Measurements from ENCODE around the gene PSME2. TPM values are rescaled to one million over a fixed set of nuclear protein-coding genes. Genes with fewer than 3 reads are reported as not detected.

Gene PSME2
- total RNA-seq, 2 donors from 2014 or later, result 369 to 376 TPM

GRCh38 chr14:24143511-24143910, 2.9 kb downstream of the PSME2 start:
- Mint-ChIP-seq H3K9me3 (no peaks in the 10 kb centered on the region), H3K4me1 (ENCODE audit: low read depth) (peaks cover 63% of the 10 kb centered on the region), H3K36me3 (ENCODE audit: insufficient read depth in 2 of 2) (peaks cover 18 to 34% of the 10 kb centered on the region in 2 donors), H3K27ac (no peak overlapping the region), H3K27me3 (ENCODE audit: low read depth) (no peaks in the 10 kb centered on the region), H3K4me3 (peak overlapping the region in 1 of 2 donors; percentile 8)
- DNase-seq (no peak), ATAC-seq (replicated peaks in 1 of 2) (no peak)

GRCh38 chr14:24141097-24141880, 5.1 kb downstream of the PSME2 start, which contains the start of gene EMC9:
EMC9 (minus strand) TSS chr14:24141591; CDS start chr14:24141304, 287 bp downstream.
- peak; percentile 88 for ATAC-seq (replicated peaks in 1 of 2)
- DNase-seq, result peak; percentile 99 to 100
- no peaks in the 10 kb centered on the region for H3K27me3 Mint-ChIP-seq (ENCODE audit: low read depth)
- H3K4me1 Mint-ChIP-seq (ENCODE audit: low read depth), result peaks cover 78% of the 10 kb centered on the region
- H3K9me3 Mint-ChIP-seq, result no peaks in the 10 kb centered on the region
- H3K4me3 Mint-ChIP-seq, result peak within 1 kb of the TSS; percentile 94 to 99
- H3K27ac Mint-ChIP-seq, result peak within 1 kb of the TSS; percentile 96
- H3K36me3 Mint-ChIP-seq (ENCODE audit: insufficient read depth in 2 of 2), result peaks cover 28 to 39% of the 10 kb centered on the region in 2 donors

- Mint-ChIP-seq H3K27ac (peak overlapping the region; percentile 90), H3K36me3 (ENCODE audit: insufficient read depth in 2 of 2) (peaks cover 20 to 33% of the 10 kb centered on the region in 2 donors), H3K9me3 (no peaks in the 10 kb centered on the region), H3K4me3 (peak overlapping the region; percentile 94 to 99), H3K4me1 (ENCODE audit: low read depth) (peaks cover 71% of the 10 kb centered on the region), H3K27me3 (ENCODE audit: low read depth) (no peaks in the 10 kb centered on the region)
- ATAC-seq (replicated peaks in 1 of 2) (no peak), DNase-seq (peak in 1 of 2 donors; percentile 45)
Observed at GRCh38 chr14:24139272-24139934, 7.0 kb downstream of the PSME2 start.

- H3K9me3 Mint-ChIP-seq, result no peaks in the 10 kb centered on the region
- H3K4me3 Mint-ChIP-seq, result peak overlapping the region; percentile 94 to 99
- peaks cover 17 to 29% of the 10 kb centered on the region in 2 donors for H3K36me3 Mint-ChIP-seq (ENCODE audit: insufficient read depth in 2 of 2)
- DNase-seq, result no peak
- peak overlapping the region; percentile 90 for H3K27ac Mint-ChIP-seq
- H3K27me3 Mint-ChIP-seq (ENCODE audit: low read depth), result no peaks in the 10 kb centered on the region
- no peak for ATAC-seq (replicated peaks in 1 of 2)
- H3K4me1 Mint-ChIP-seq (ENCODE audit: low read depth), result peaks cover 63% of the 10 kb centered on the region
Observed at GRCh38 chr14:24138396-24139271, 7.8 kb downstream of the PSME2 start.

- no peaks in the 10 kb centered on the region for H3K9me3 Mint-ChIP-seq
- peaks cover 13 to 25% of the 10 kb centered on the region in 2 donors for H3K36me3 Mint-ChIP-seq (ENCODE audit: insufficient read depth in 2 of 2)
- H3K27me3 Mint-ChIP-seq (ENCODE audit: low read depth), result no peaks in the 10 kb centered on the region
- peaks cover 61% of the 10 kb centered on the region for H3K4me1 Mint-ChIP-seq (ENCODE audit: low read depth)
- H3K27ac Mint-ChIP-seq, result peak overlapping the region; percentile 91
- H3K4me3 Mint-ChIP-seq, result peak overlapping the region; percentile 92 to 95
- ATAC-seq (replicated peaks in 1 of 2), result no peak
- no peak for DNase-seq
Observed at GRCh38 chr14:24137529-24138395, 8.6 kb downstream of the PSME2 start.

- ATAC-seq (replicated peaks in 1 of 2), result no peak
- peak overlapping the region; percentile 91 for H3K27ac Mint-ChIP-seq
- H3K4me1 Mint-ChIP-seq (ENCODE audit: low read depth), result peaks cover 61% of the 10 kb centered on the region
- H3K9me3 Mint-ChIP-seq, result no peaks in the 10 kb centered on the region
- H3K4me3 Mint-ChIP-seq, result peak overlapping the region; percentile 92 to 95
- H3K27me3 Mint-ChIP-seq (ENCODE audit: low read depth), result no peaks in the 10 kb centered on the region
- DNase-seq, result no peak
- H3K36me3 Mint-ChIP-seq (ENCODE audit: insufficient read depth in 2 of 2), result peaks cover 11 to 22% of the 10 kb centered on the region in 2 donors
Observed at GRCh38 chr14:24136684-24137528, 9.5 kb downstream of the PSME2 start.

- no peaks in the 10 kb centered on the region for H3K9me3 Mint-ChIP-seq
- ATAC-seq (replicated peaks in 1 of 2), result peak; percentile 94 to 97
- peak; percentile 95 to 97 for DNase-seq
- H3K36me3 Mint-ChIP-seq (ENCODE audit: insufficient read depth in 2 of 2), result peaks cover 11 to 21% of the 10 kb centered on the region in 2 donors
- no peaks in the 10 kb centered on the region for H3K27me3 Mint-ChIP-seq (ENCODE audit: low read depth)
- H3K4me3 Mint-ChIP-seq, result peak within 1 kb of the TSS; percentile 92 to 95
- H3K27ac Mint-ChIP-seq, result peak within 1 kb of the TSS; percentile 91
- H3K4me1 Mint-ChIP-seq (ENCODE audit: low read depth), result peaks cover 61% of the 10 kb centered on the region
Observed at GRCh38 chr14:24135834-24136683, 10.4 kb downstream of the PSME2 start, which contains the start of gene PSME1. PSME1 (plus strand) TSS chr14:24136194; CDS start chr14:24136263, 69 bp downstream.

GRCh38 chr14:24135584-24135833, 10.9 kb downstream of the PSME2 start:
- peak overlapping the region; percentile 92 to 95 for H3K4me3 Mint-ChIP-seq
- peaks cover 11 to 18% of the 10 kb centered on the region in 2 donors for H3K36me3 Mint-ChIP-seq (ENCODE audit: insufficient read depth in 2 of 2)
- no peaks in the 10 kb centered on the region for H3K9me3 Mint-ChIP-seq
- peak overlapping the region; percentile 90 for H3K27ac Mint-ChIP-seq
- ATAC-seq (replicated peaks in 1 of 2), result peak; percentile 0 to 1
- no peaks in the 10 kb centered on the region for H3K27me3 Mint-ChIP-seq (ENCODE audit: low read depth)
- DNase-seq, result no peak
- peaks cover 61% of the 10 kb centered on the region for H3K4me1 Mint-ChIP-seq (ENCODE audit: low read depth)

GRCh38 chr14:24133735-24134134, 12.7 kb downstream of the PSME2 start:
- Mint-ChIP-seq H3K4me1 (ENCODE audit: low read depth) (peaks cover 49% of the 10 kb centered on the region), H3K36me3 (ENCODE audit: insufficient read depth in 2 of 2) (peaks cover 8 to 10% of the 10 kb centered on the region in 2 donors), H3K9me3 (no peaks in the 10 kb centered on the region), H3K27ac (no peak overlapping the region), H3K27me3 (ENCODE audit: low read depth) (no peaks in the 10 kb centered on the region), H3K4me3 (no peak overlapping the region)
- ATAC-seq (replicated peaks in 1 of 2), result no peak
- no peak for DNase-seq

- peaks cover 4 to 6% of the 10 kb centered on the region in 2 donors for H3K36me3 Mint-ChIP-seq (ENCODE audit: insufficient read depth in 2 of 2)
- no peaks in the 10 kb centered on the region for H3K9me3 Mint-ChIP-seq
- no peaks in the 10 kb centered on the region for H3K27me3 Mint-ChIP-seq (ENCODE audit: low read depth)
- H3K4me1 Mint-ChIP-seq (ENCODE audit: low read depth), result peaks cover 44% of the 10 kb centered on the region
- no peak for DNase-seq
- H3K4me3 Mint-ChIP-seq, result peak overlapping the region; percentile 54 to 64
- H3K27ac Mint-ChIP-seq, result peak overlapping the region; percentile 42
- ATAC-seq (replicated peaks in 1 of 2), result no peak
Observed at GRCh38 chr14:24132976-24133375, 13.4 kb downstream of the PSME2 start.

Data from activated T-cell treated with anti-CD3 and anti-CD28 coated beads, Interleukin-2, amount 50 U/mL, for 72 hours (primary cell).